Smooth muscle cell (in vitro differentiated cells): ENCODE results near the gene IGFN1. TPM values are rescaled to one million over a fixed set of nuclear protein-coding genes. Genes with fewer than 3 reads are reported as not detected.

ENCODE experiments used
- DNase-seq: peaks from one replicate; lab custom pipeline; 2025; ENCODE audit not compliant: unreplicated experiment; lab: John Stamatoyannopoulos, UW
- H2AFZ ChIP-seq: fragments of 200-600 bp; sonication (generic); 2 replicates; pipeline ENCODE4 v1.6.0; 2016; ENCODE audit warnings: antibody characterized with exemption, low read depth, mild to moderate bottlenecking
- H3F3A ChIP-seq: fragments of 200-600 bp; sonication (generic); 2 replicates; pipeline ENCODE4 v1.6.0; 2017; ENCODE audit warnings: antibody characterized with exemption, low read depth
- H3K27ac ChIP-seq: fragments of 200-600 bp; sonication (generic); 2 replicates; pipeline ENCODE4 v1.5.1; 2016; ENCODE audit warnings: low read depth, mild to moderate bottlenecking
- H3K27me3 ChIP-seq: fragments of 200-600 bp; sonication (generic); 2 replicates; pipeline ENCODE4 v1.6.1; 2016; ENCODE audit warnings: low read depth, mild to moderate bottlenecking
- H3K36me3 ChIP-seq: fragments of 200-600 bp; sonication (generic); 2 replicates; pipeline ENCODE4 v1.5.1; 2016; ENCODE audit warnings: low read depth
- H3K4me1 ChIP-seq: fragments of 200-600 bp; sonication (generic); 2 replicates; pipeline ENCODE4 v1.5.1; 2016; ENCODE audit warnings: low read depth
- H3K4me2 ChIP-seq: fragments of 200-600 bp; sonication (generic); 2 replicates; pipeline ENCODE4 v1.6.0; 2016; ENCODE audit warnings: mild to moderate bottlenecking
- H3K4me3 ChIP-seq: fragments of 200-600 bp; sonication (generic); 2 replicates; pipeline ENCODE4 v1.5.1; 2016; ENCODE audit warnings: mild to moderate bottlenecking
- H3K79me2 ChIP-seq: fragments of 200-600 bp; sonication (generic); 2 replicates; pipeline ENCODE4 v1.6.0; 2016; ENCODE audit warnings: low read depth, mild to moderate bottlenecking
- H3K9ac ChIP-seq: fragments of 200-600 bp; sonication (generic); 2 replicates; pipeline ENCODE4 v1.6.0; 2016; ENCODE audit warnings: low read depth
- H3K9me3 ChIP-seq: fragments of 200-600 bp; sonication (generic); replicated peaks from 2 replicates; pipeline ENCODE4 v1.5.1; 2016; ENCODE audit warnings: low read depth
- H4K20me1 ChIP-seq: fragments of 200-600 bp; sonication (generic); 2 replicates; pipeline ENCODE4 v1.6.0; 2016; ENCODE audit warnings: low read depth
- WGBS: methylation state at CpG from one replicate; pipeline ENCODE4 v1.1.7; 2016; ENCODE audit warnings: low lambda C conversion rate; 5-methylcytosine and 5-hydroxymethylcytosine counted together
- polyA plus RNA-seq: library from polyadenylated mRNA; unstranded; fragments of >200 nt; fragmentation: Nextera tagmentation; extraction: Ambion mirVana; gene quantifications from 2 replicates; pipeline ENCODE4 v1.2.1, GENCODE V29; 2016
- total RNA-seq: library from RNA; depleted of rRNA; stranded (reverse); fragments of >200 nt; gene quantifications from 2 replicates; pipeline ENCODE4 v1.2.3, GENCODE V29; 2014
- TF ChIP-seq, protein P1 (sequence below): fragments of 200-600 bp; sonication (generic); IDR thresholded peaks from 2 replicates; pipeline ENCODE4 v1.5.1; 2017; ENCODE audit warnings: borderline replicate concordance, mild to moderate bottlenecking, antibody characterized with exemption; ENCODE audit not compliant: insufficient read depth, poor library complexity, severe bottlenecking

The IGFN1 gene
- total RNA-seq (not detected in 2 replicates), polyA plus RNA-seq (not detected in 2 replicates)

DNA sequence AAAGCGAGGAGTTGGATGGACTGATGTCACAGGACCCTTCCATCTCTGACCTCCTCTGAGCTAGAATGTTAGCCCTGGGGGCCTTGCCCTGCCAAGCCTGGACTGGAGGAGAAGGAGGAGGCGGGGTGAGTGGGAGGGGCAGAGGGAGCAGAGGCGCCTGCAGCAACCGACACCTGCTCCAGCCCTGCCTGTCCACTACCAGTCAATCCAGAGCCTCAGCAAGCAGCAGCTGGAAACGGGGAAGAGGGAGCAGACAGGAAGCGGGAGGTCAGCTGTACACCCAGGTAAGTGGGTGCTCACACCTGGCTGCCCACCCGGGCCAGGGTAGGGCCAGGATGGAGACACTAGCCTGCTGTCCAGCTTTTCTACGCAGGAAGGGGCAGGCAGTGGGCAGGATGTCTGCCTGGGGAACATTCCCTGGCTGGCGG, at the start of gene IGFN1:
Gene IGFN1, plus strand, starts transcription at position 201 of the 428 bp plus-strand sequence. CDS start 2,470 bp downstream, outside the sequence.
- peaks cover 13% of the 10 kb centered on the region for H3K4me1 ChIP-seq
- H3K9ac ChIP-seq, result no peak within 1 kb of the TSS
- no peaks in the 10 kb centered on the region for H4K20me1 ChIP-seq
- no peak within 1 kb of the TSS for H2AFZ ChIP-seq
- H3K79me2 ChIP-seq, result no peaks in the 10 kb centered on the region
- WGBS, result 65% methylated on average over 9 of the region's 9 CpGs
- H3K27ac ChIP-seq, result no peak within 1 kb of the TSS
- H3K9me3 ChIP-seq, result no peaks in the 10 kb centered on the region
- peaks cover 2% of the 10 kb centered on the region for H3F3A ChIP-seq
- no peaks in the 10 kb centered on the region for H3K36me3 ChIP-seq
- H3K27me3 ChIP-seq, result no peaks in the 10 kb centered on the region
- H3K4me3 ChIP-seq, result no peak within 1 kb of the TSS
- TF ChIP-seq, protein P1, sequence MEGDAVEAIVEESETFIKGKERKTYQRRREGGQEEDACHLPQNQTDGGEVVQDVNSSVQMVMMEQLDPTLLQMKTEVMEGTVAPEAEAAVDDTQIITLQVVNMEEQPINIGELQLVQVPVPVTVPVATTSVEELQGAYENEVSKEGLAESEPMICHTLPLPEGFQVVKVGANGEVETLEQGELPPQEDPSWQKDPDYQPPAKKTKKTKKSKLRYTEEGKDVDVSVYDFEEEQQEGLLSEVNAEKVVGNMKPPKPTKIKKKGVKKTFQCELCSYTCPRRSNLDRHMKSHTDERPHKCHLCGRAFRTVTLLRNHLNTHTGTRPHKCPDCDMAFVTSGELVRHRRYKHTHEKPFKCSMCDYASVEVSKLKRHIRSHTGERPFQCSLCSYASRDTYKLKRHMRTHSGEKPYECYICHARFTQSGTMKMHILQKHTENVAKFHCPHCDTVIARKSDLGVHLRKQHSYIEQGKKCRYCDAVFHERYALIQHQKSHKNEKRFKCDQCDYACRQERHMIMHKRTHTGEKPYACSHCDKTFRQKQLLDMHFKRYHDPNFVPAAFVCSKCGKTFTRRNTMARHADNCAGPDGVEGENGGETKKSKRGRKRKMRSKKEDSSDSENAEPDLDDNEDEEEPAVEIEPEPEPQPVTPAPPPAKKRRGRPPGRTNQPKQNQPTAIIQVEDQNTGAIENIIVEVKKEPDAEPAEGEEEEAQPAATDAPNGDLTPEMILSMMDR, result no peak
- DNase-seq, result no peak
- no peak within 1 kb of the TSS for H3K4me2 ChIP-seq

DNA sequence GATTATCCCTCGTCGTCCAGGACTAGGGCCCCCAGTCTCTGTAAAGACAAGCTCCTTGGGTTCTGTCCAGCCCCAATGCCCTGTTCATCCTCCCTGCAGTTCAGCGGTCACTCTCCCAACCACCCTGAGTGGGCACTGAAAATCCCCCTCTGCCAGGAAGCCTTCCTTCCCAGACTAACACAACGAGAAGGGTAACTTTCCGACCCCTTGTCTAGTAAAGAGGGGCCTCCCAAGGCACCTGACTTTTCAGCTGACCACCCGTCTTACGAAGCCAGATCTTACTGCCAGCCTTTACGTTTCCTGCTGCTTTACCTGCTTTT, 49.7 kb upstream of the IGFN1 start:
- Histone ChIP-seq H4K20me1 (peaks cover 40% of the 10 kb centered on the region), H2AFZ (no peak overlapping the region), H3K36me3 (no peaks in the 10 kb centered on the region), H3K27ac (peak overlapping the region; percentile 93), H3K4me3 (no peak overlapping the region), H3K4me2 (peak overlapping the region; percentile 30), H3K4me1 (peaks cover 8% of the 10 kb centered on the region), H3K9me3 (no peaks in the 10 kb centered on the region), H3K79me2 (no peaks in the 10 kb centered on the region), H3F3A (peaks cover 10% of the 10 kb centered on the region), H3K27me3 (no peaks in the 10 kb centered on the region), H3K9ac (no peak overlapping the region)
- TF ChIP-seq, protein P1, result no peak
- whole genome bisulfite sequencing, result 96% methylated on average over 8 of the region's 8 CpGs
- DNase-seq, result no peak

DNA sequence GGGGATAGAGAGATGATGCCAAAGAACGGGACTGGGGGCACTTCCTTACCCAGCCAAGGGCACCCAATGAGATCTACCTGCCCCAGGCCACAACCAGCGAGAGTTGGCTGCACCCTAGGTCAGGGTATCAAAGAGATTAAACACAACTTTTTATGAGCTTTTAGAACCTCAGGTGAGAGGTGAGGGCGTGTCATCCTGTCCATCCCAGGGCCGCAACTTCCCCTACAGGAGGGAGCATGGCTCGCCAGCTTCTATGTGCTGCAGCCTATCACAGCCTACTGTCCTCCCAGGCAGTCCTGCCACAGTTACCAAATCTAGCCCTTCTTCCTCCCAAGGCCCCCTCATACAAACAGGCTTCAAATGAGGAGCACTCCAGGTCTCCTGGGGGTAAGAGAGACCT, 49.2 kb upstream of the IGFN1 start:
- WGBS, result 99% methylated on average over 5 of the region's 5 CpGs

More for the DNA sequence above, 49.2 kb upstream of the IGFN1 start:
- no peaks in the 10 kb centered on the region for H3K36me3 ChIP-seq
- TF ChIP-seq, protein P1, result no peak
- H3K4me3 ChIP-seq, result no peak overlapping the region
- no peak overlapping the region for H3K9ac ChIP-seq
- no peaks in the 10 kb centered on the region for H3K9me3 ChIP-seq
- peaks cover 8% of the 10 kb centered on the region for H3K4me1 ChIP-seq
- H3F3A ChIP-seq, result peaks cover 10% of the 10 kb centered on the region
- H3K4me2 ChIP-seq, result no peak overlapping the region
- no peak for DNase-seq
- H3K27me3 ChIP-seq, result no peaks in the 10 kb centered on the region
- H3K27ac ChIP-seq, result peak overlapping the region; percentile 93
- peaks cover 35% of the 10 kb centered on the region for H4K20me1 ChIP-seq
- H2AFZ ChIP-seq, result no peak overlapping the region
- H3K79me2 ChIP-seq, result no peaks in the 10 kb centered on the region
